ENCODE measurements around the gene L1TD1. TPM values are rescaled to one million over a fixed set of nuclear protein-coding genes. Genes with fewer than 3 reads are reported as not detected.

Gene L1TD1
- total and polyA plus RNA-seq, 9 of the 15 experiments (the other 6 are each of a cell fraction or from before 2014, with no cell fraction given) = 0.09 TPM; not detected in 8

GRCh38 chr1:62232871-62233278, 38.2 kb downstream of the L1TD1 start:
- no TSS peak for BruUV-seq (replicated peaks)
- Histone ChIP-seq H3K36me3 (ENCODE audit: control insufficient read depth, insufficient read depth, low read length) (no peaks in the 10 kb centered on the region), H3K4me2 (ENCODE audit: insufficient read depth, low read length) (no peak overlapping the region), H4K20me1 (replicated peaks; ENCODE audit: control insufficient read depth, insufficient read depth, low read length) (no peaks in the 10 kb centered on the region), H3K27ac (ENCODE audit: extremely low read depth, low read depth, low read length) (no peak overlapping the region), H3K9me1 (ENCODE audit: control insufficient read depth, insufficient read depth, low read length) (no peaks in the 10 kb centered on the region), H3K79me2 (ENCODE audit: control insufficient read depth, insufficient read depth, low read length) (no peaks in the 10 kb centered on the region), H3K9ac (ENCODE audit: insufficient read depth in 1 of 2, low read depth in 2 of 2, low read length in 2 of 2) (no peak overlapping the region), H3K4me1 (replicated peaks in 1 of 2; ENCODE audit: control insufficient read depth in 2 of 2, insufficient read depth in 2 of 2, low read length in 2 of 2) (no peaks in the 10 kb centered on the region), H3K27me3 (ENCODE audit: control insufficient read depth in 2 of 2, insufficient read depth in 2 of 2, low read length in 2 of 2) (peaks cover 2 to 27% of the 10 kb centered on the region in 2 experiments; a peak in 2 of 5 replicates), H3K4me3 (no peak overlapping the region), H2AFZ (ENCODE audit: low read depth, low read length) (no peak overlapping the region), H3K9me3 (replicated peaks; ENCODE audit: control insufficient read depth, insufficient read depth, low read depth, low read length) (no peaks in the 10 kb centered on the region)
- DNase-seq (ENCODE audit: extremely low read depth in 1 of 4, low spot score in 3 of 4) = no peak
- FAIRE-seq = no peak
- POLR2A ChIA-PET = no interaction called here
- no peak for ATAC-seq
- intact Hi-C loops (cut with micrococcal nuclease) = no loop called here
- TF ChIP-seq, protein P1, sequence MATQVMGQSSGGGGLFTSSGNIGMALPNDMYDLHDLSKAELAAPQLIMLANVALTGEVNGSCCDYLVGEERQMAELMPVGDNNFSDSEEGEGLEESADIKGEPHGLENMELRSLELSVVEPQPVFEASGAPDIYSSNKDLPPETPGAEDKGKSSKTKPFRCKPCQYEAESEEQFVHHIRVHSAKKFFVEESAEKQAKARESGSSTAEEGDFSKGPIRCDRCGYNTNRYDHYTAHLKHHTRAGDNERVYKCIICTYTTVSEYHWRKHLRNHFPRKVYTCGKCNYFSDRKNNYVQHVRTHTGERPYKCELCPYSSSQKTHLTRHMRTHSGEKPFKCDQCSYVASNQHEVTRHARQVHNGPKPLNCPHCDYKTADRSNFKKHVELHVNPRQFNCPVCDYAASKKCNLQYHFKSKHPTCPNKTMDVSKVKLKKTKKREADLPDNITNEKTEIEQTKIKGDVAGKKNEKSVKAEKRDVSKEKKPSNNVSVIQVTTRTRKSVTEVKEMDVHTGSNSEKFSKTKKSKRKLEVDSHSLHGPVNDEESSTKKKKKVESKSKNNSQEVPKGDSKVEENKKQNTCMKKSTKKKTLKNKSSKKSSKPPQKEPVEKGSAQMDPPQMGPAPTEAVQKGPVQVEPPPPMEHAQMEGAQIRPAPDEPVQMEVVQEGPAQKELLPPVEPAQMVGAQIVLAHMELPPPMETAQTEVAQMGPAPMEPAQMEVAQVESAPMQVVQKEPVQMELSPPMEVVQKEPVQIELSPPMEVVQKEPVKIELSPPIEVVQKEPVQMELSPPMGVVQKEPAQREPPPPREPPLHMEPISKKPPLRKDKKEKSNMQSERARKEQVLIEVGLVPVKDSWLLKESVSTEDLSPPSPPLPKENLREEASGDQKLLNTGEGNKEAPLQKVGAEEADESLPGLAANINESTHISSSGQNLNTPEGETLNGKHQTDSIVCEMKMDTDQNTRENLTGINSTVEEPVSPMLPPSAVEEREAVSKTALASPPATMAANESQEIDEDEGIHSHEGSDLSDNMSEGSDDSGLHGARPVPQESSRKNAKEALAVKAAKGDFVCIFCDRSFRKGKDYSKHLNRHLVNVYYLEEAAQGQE (IDR thresholded peaks at IDR 0.05; ENCODE audit: borderline replicate concordance) = no peak
- TF ChIP-seq, protein P1 (CRISPR knock-in tag; IDR thresholded peaks at IDR 0.05; ENCODE audit: low read depth) = no peak
- TF ChIP-seq BDP1 (IDR thresholded peaks at IDR 0.05; ENCODE audit: insufficient read depth, insufficient read length) (no peak), ZNF695 (CRISPR knock-in tag; IDR thresholded peaks at IDR 0.05) (no peak), E2F8 (IDR thresholded peaks at IDR 0.05; ENCODE audit: low read depth, partially characterized antibody) (no peak), BCL6 (CRISPR knock-in tag; IDR thresholded peaks at IDR 0.05) (no peak), HNRNPUL1 (IDR thresholded peaks at IDR 0.05; ENCODE audit: low read length) (no peak)
- in situ Hi-C loops (cut with MboI) = no loop called here
- CTCF ChIA-PET (ENCODE audit: low intra/inter-chr PET ratio) = no interaction called here
- 0% methylated on average over 14 of the region's 14 CpGs for WGBS (ENCODE audit: insufficient coverage, low coverage, missing lambda C conversion rate)
